Measurements from ENCODE around the gene SLC2A8. TPM values are rescaled to one million over a fixed set of nuclear protein-coding genes. Genes with fewer than 3 reads are reported as not detected.

Gene SLC2A8
- total RNA-seq, 1 donor from 2014 or later: 13.8 TPM

DNA sequence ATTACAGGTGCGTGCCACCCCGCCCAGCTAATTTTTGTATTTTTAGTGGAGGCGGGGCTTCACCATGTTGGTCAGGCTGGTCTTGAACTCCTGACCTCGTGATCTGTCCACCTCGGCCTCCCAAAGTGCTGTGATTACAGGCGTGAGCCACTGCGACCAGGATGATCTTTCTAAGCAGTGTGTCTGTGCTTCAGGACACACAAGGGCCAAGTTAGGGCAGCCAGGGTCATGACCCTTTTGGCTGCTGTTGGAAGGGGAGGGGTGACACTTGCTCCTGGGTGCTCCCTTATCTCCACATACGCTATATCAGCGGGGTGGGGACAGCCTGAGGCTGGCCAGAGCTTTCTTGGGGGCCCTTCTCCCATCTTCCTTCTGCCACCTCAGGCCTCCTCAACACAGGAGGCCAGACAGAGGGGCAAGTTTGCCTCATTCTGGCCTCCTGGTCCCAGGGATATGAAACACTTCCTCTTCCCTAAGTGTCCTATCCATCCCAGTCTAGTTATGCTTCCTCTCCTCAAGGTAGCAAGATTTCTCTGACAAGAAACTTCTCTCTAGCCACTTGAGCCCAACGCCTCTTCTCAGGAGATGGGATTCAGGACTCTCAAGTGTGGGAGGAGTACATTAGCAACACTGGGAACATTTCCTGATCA, 25.3 kb downstream of the SLC2A8 start:
- intact Hi-C loops (cut with DNase I): no loop called here
- peaks cover 54% of the 10 kb centered on the region for H3K4me1 ChIP-seq
- no peaks in the 10 kb centered on the region for H3K36me3 ChIP-seq
- DNase-seq (ENCODE audit: extremely low spot score in 2 of 2): no peak
- no peak overlapping the region for H3K27ac ChIP-seq
- TF ChIP-seq, protein P1, sequence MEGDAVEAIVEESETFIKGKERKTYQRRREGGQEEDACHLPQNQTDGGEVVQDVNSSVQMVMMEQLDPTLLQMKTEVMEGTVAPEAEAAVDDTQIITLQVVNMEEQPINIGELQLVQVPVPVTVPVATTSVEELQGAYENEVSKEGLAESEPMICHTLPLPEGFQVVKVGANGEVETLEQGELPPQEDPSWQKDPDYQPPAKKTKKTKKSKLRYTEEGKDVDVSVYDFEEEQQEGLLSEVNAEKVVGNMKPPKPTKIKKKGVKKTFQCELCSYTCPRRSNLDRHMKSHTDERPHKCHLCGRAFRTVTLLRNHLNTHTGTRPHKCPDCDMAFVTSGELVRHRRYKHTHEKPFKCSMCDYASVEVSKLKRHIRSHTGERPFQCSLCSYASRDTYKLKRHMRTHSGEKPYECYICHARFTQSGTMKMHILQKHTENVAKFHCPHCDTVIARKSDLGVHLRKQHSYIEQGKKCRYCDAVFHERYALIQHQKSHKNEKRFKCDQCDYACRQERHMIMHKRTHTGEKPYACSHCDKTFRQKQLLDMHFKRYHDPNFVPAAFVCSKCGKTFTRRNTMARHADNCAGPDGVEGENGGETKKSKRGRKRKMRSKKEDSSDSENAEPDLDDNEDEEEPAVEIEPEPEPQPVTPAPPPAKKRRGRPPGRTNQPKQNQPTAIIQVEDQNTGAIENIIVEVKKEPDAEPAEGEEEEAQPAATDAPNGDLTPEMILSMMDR (IDR thresholded peaks at IDR 0.05): no peak
- TF ChIP-seq POLR2AphosphoS5 (IDR thresholded peaks at IDR 0.05; ENCODE audit: insufficient read depth in 1 of 2, low read depth in 1 of 2) (no peak), POLR2A (IDR thresholded peaks at IDR 0.05) (no peak)
- no peaks in the 10 kb centered on the region for H3K27me3 ChIP-seq
- no peaks in the 10 kb centered on the region for H3K9me3 ChIP-seq
- peak overlapping the region in 1 of 2 donors; percentile 74 for H3K4me3 ChIP-seq

DNA sequence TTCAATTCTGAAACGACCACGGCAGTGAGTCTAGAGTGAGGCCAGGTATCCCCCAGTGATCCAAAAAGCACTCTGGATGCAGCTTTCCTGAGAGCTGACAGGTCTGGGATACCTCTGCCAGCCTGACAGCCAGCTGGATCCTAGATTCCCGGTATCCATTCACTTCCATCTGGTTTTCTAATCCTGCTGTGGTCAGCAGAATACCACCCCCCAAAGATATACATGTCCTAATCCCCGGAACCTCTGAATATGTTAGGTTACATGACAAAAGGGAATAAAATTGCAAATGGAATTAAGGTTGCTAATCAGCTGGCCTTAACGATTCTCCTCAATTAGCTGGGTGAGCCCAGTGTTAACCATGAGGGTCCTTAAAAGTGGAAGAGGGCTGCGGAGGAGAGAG, 25.8 kb downstream of the SLC2A8 start:
- no peak for DNase-seq (ENCODE audit: extremely low spot score in 2 of 2)
- intact Hi-C loops (cut with DNase I): no loop called here
- Histone ChIP-seq H3K36me3 (no peaks in the 10 kb centered on the region), H3K9me3 (no peaks in the 10 kb centered on the region), H3K27ac (peak overlapping the region; percentile 68), H3K4me3 (peak overlapping the region; percentile 74 to 76), H3K4me1 (peaks cover 49% of the 10 kb centered on the region), H3K27me3 (no peaks in the 10 kb centered on the region)
- TF ChIP-seq POLR2A (IDR thresholded peaks at IDR 0.05): no peak
- TF ChIP-seq POLR2AphosphoS5 (IDR thresholded peaks at IDR 0.05; ENCODE audit: insufficient read depth in 1 of 2, low read depth in 1 of 2): no peak
- TF ChIP-seq, protein P1 (IDR thresholded peaks at IDR 0.05): no peak

DNA sequence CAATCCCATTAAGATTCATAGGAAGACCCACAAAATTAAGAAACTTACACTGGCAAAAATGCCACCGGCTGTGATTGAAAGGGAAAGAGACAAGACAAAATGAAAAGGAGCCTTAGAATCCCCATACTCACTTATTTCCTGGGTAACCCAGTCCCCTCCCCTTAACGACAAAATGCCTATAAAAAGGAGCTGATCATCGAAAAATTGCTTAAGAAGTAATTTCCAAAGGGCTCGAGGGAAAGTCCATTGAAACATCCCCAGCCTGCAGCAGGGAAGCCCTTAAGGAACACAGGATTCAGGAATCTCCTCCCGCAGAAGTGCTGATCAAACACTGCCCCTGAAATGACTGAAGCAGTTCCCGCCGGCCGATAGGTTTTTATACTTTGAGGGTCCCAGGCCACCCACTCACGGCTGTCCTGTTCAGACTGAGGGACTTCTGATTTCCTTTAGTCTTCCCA, 26.5 kb downstream of the SLC2A8 start:
- peaks cover 0 to 1% of the 10 kb centered on the region in 2 donors for H3K36me3 ChIP-seq
- no peaks in the 10 kb centered on the region for H3K9me3 ChIP-seq
- TF ChIP-seq POLR2A (IDR thresholded peaks at IDR 0.05) (no peak), POLR2AphosphoS5 (IDR thresholded peaks at IDR 0.05; ENCODE audit: insufficient read depth in 1 of 2, low read depth in 1 of 2) (no peak)
- TF ChIP-seq, protein P1 (IDR thresholded peaks at IDR 0.05): no peak
- H3K4me3 ChIP-seq: peak overlapping the region; percentile 74 to 76
- peaks cover 43% of the 10 kb centered on the region for H3K4me1 ChIP-seq
- H3K27ac ChIP-seq: peak overlapping the region; percentile 68
- DNase-seq (ENCODE audit: extremely low spot score in 2 of 2): no peak
- no peaks in the 10 kb centered on the region for H3K27me3 ChIP-seq
- intact Hi-C loops (cut with DNase I): no loop called here

DNA sequence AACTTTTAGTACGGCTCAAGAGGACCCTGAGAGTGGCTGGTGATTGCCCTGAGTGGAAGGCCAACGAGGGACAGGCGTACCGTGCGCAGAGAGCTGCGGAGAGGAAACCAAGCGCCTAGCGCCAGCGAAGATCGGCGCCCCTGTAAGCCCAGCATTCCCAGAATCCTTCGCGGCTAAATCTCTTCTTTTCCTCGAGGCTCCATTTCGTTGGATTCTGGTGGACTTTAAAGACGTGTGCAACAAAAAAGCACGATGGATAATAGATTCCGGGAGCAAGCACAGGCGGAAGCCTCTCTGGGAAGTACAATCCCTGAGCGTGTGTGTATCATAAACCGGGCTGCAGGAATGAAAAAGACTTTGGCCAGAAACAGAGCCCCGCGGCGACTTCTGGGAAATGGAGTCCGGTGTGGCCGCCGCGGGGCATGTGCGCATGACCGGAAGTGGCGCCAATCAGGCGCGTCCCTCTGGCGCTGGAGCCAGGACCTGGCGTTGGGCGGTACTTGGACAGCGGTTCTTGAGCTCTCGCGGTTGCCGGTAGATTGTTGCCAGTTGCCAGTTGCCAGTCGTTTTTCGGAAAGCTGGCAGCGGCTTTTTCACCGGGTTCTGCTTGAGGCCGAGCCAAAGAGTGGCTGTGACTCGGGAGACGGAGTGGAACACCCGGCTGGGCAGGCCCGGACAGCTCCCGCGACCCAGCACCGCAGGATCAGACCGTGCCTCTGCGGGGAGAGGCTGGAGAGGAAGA, 27.1 kb downstream of the SLC2A8 start, which contains the start of gene ZNF79:
Gene ZNF79 (plus strand): TSS at position 449 of the 742 bp plus-strand sequence. CDS start 406 bp downstream, outside the sequence.
- DNase-seq (ENCODE audit: extremely low spot score in 2 of 2): peak in 1 of 2 donors; percentile 93
- Histone ChIP-seq H3K27me3 (no peaks in the 10 kb centered on the region), H3K4me1 (peaks cover 43% of the 10 kb centered on the region), H3K9me3 (no peaks in the 10 kb centered on the region), H3K4me3 (peak within 1 kb of the TSS; percentile 74 to 76), H3K27ac (peak within 1 kb of the TSS; percentile 68), H3K36me3 (peaks cover 0 to 7% of the 10 kb centered on the region in 2 donors)
- TF ChIP-seq POLR2AphosphoS5 (IDR thresholded peaks at IDR 0.05; ENCODE audit: insufficient read depth in 1 of 2, low read depth in 1 of 2) (peak; percentile 92 to 98), POLR2A (IDR thresholded peaks at IDR 0.05) (peak in 1 of 2 donors; percentile 12)
- TF ChIP-seq, protein P1 (IDR thresholded peaks at IDR 0.05): no peak
- intact Hi-C loops (cut with DNase I): no loop called here

Data from vagina (tissue), 2 donors.